ENCODE measurements around the gene BRCA2.

BRCA2 gene

DNA sequence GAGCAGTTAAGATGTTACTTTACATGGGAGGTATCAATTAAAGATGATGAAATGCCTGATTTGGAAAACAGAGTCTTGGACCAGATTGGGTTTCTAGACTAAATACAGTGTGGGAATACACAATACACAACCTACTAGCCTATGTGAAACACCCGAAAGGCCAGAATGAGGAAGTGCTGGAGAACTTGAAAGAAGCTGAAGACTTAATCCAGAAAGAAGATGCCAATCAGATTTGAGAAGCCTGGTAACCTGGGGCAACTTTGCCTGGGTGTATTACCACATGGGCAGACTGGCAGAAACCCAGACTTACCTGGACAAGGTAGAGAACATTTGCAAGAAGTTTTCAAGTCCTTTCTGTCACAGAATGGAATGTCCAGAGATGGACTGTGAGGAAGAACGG, 69.4 kb downstream of the BRCA2 start:
- Histone ChIP-seq H2AFZ (ENCODE audit: low read length, unreplicated experiment) (no peak overlapping the region), H3K4me1 (ENCODE audit: control insufficient read depth, insufficient read depth, low read length, unreplicated experiment) (no peaks in the 10 kb centered on the region), H3K4me3 (ENCODE audit: low read depth, low read length) (no peak overlapping the region), H3K79me2 (ENCODE audit: control insufficient read depth, insufficient read depth, low read length, unreplicated experiment) (no peaks in the 10 kb centered on the region), H3K36me3 (ENCODE audit: insufficient read depth, low read length) (peaks cover 1% of the 10 kb centered on the region; the same call in 1 of the 2 replicates), H3K27me3 (ENCODE audit: insufficient read depth, low read length) (no peaks in the 10 kb centered on the region), H3K27ac (ENCODE audit: low read depth, low read length) (no peak overlapping the region)

DNA sequence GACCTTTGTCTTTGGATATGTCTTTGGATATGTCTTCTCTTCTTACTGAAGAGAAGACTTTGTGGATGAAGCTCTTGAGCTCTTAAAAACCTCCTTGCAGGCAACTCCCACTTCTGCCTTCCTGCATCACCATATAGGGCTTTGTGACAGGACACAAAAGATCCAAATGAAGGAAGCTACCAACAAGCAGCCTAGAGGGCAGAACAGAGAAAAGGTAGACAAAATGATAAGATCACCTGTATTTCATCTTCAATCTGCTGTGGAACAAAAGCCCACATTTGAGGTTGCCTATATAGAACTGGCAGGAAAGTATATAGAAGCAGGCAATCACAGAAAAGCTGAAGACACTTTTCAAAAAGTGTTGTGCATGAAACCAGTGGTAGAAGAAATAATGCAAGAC, 70.1 kb downstream of the BRCA2 start:
- H3K36me3 ChIP-seq (ENCODE audit: insufficient read depth, low read length) = no peaks in the 10 kb centered on the region; the same call in 1 of the 2 replicates
- no peak overlapping the region for H2AFZ ChIP-seq (ENCODE audit: low read length, unreplicated experiment)
- H3K27me3 ChIP-seq (ENCODE audit: insufficient read depth, low read length) = no peaks in the 10 kb centered on the region
- no peaks in the 10 kb centered on the region for H3K4me1 ChIP-seq (ENCODE audit: control insufficient read depth, insufficient read depth, low read length, unreplicated experiment)
- no peak overlapping the region for H3K27ac ChIP-seq (ENCODE audit: low read depth, low read length)
- H3K79me2 ChIP-seq (ENCODE audit: control insufficient read depth, insufficient read depth, low read length, unreplicated experiment) = no peaks in the 10 kb centered on the region
- no peak overlapping the region for H3K4me3 ChIP-seq (ENCODE audit: low read depth, low read length)

DNA sequence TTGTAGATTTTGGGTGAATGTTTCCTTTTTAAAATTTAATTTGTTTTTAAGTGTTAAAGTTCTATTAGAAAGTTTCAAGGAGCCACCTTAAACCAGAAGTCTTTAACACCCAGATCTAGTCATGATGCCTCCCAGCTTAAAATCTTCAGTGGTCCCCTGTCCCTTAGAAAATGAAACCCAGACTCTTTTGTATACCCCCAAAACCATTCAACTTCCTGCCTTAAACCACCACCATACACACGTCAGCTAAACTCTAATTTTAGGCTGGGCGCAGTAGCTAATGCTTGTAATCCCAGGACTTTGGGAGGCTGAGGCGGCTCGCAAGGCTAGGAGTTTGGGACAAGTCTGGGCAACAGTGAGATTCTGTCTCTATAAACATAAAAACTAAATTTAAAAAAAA, 74.7 kb downstream of the BRCA2 start:
- Histone ChIP-seq H3K27me3 (ENCODE audit: insufficient read depth, low read length) (no peaks in the 10 kb centered on the region), H3K36me3 (ENCODE audit: insufficient read depth, low read length) (no peaks in the 10 kb centered on the region), H3K27ac (ENCODE audit: low read depth, low read length) (no peak overlapping the region), H3K79me2 (ENCODE audit: control insufficient read depth, insufficient read depth, low read length, unreplicated experiment) (no peaks in the 10 kb centered on the region), H3K4me3 (ENCODE audit: low read depth, low read length) (no peak overlapping the region), H2AFZ (ENCODE audit: low read length, unreplicated experiment) (no peak overlapping the region), H3K4me1 (ENCODE audit: control insufficient read depth, insufficient read depth, low read length, unreplicated experiment) (no peaks in the 10 kb centered on the region)

DNA sequence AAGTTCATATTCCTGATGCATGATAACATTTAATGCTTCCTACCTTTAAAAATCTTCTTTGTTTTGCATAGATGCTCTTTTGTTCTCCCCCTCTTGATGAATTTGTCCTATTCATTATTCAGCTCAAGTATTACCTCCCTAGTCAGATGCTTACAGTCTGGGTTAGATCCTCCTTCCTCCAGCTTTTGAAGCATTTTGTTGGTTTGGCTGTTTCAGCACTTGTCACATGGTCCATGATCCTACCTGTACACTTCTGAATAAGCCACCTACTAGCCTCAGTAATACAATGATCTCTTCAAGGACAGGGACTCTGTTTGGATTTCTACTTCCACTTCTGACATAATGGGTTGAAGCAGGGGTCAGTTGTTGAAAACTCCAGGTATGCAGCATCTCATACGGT, 75.2 kb downstream of the BRCA2 start:
- Histone ChIP-seq H3K79me2 (ENCODE audit: control insufficient read depth, insufficient read depth, low read length, unreplicated experiment) (no peaks in the 10 kb centered on the region), H3K36me3 (ENCODE audit: insufficient read depth, low read length) (no peaks in the 10 kb centered on the region), H3K27me3 (ENCODE audit: insufficient read depth, low read length) (no peaks in the 10 kb centered on the region), H2AFZ (ENCODE audit: low read length, unreplicated experiment) (no peak overlapping the region), H3K4me3 (ENCODE audit: low read depth, low read length) (no peak overlapping the region), H3K27ac (ENCODE audit: low read depth, low read length) (no peak overlapping the region), H3K4me1 (ENCODE audit: control insufficient read depth, insufficient read depth, low read length, unreplicated experiment) (no peaks in the 10 kb centered on the region)

DNA sequence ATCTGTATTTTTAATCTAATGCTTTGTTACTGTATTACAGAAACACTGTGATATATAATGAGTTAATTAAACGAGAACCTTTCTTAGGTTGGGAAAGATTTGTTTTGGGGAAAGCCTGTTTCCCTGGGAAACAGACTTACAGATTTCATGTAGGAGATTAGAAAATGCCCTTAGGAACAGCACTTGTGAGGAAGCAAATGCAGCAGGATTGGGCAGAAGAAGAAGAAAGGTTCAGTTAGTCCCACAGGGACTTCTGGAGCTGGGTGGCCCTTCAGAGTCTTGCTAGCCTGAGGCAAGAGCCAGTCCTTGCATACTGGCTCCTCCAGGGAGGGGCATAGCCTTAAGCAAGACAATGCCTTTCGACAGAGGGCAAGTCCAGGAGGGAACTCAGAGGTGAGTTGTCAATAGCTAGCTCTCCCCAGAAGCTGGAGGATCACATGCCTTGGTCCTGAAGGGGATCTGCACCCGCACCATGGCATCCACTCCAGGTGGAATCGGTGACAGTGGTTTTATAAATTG, 75.9 kb downstream of the BRCA2 start:
- no peak overlapping the region for H3K4me3 ChIP-seq (ENCODE audit: low read depth, low read length)
- no peak overlapping the region for H3K27ac ChIP-seq (ENCODE audit: low read depth, low read length)
- no peaks in the 10 kb centered on the region for H3K4me1 ChIP-seq (ENCODE audit: control insufficient read depth, insufficient read depth, low read length, unreplicated experiment)
- H3K27me3 ChIP-seq (ENCODE audit: insufficient read depth, low read length) = no peaks in the 10 kb centered on the region
- H3K36me3 ChIP-seq (ENCODE audit: insufficient read depth, low read length) = no peaks in the 10 kb centered on the region
- H2AFZ ChIP-seq (ENCODE audit: low read length, unreplicated experiment) = no peak overlapping the region
- H3K79me2 ChIP-seq (ENCODE audit: control insufficient read depth, insufficient read depth, low read length, unreplicated experiment) = no peaks in the 10 kb centered on the region

DNA sequence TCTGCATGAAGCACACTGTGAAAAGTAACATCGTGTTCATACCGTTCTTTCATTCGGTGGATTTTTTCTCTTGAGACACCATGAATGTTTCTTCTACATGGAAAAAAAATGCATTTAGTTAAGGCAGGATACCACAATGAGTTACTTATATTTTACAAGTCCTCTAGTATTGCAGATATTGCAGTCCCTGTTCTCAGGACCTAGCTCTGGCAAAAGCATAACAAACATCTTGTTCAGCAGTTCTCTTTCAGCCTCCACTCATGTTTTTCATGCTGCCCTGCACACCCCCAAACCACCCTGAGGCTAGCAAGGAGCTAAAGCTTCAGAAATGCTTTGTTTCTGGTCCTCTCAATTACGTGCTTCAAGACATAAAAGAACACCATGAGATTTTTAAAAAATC, 87.8 kb downstream of the BRCA2 start:
- Histone ChIP-seq H2AFZ (ENCODE audit: low read length, unreplicated experiment) (no peak overlapping the region), H3K79me2 (ENCODE audit: control insufficient read depth, insufficient read depth, low read length, unreplicated experiment) (no peaks in the 10 kb centered on the region), H3K4me1 (ENCODE audit: control insufficient read depth, insufficient read depth, low read length, unreplicated experiment) (no peaks in the 10 kb centered on the region), H3K4me3 (ENCODE audit: low read depth, low read length) (no peak overlapping the region), H3K27ac (ENCODE audit: low read depth, low read length) (no peak overlapping the region), H3K36me3 (ENCODE audit: insufficient read depth, low read length) (0 out of 2 replicates have a peak, but pooled peaks cover 4% of the 10 kb centered on the region), H3K27me3 (ENCODE audit: insufficient read depth, low read length) (no peaks in the 10 kb centered on the region)

DNA sequence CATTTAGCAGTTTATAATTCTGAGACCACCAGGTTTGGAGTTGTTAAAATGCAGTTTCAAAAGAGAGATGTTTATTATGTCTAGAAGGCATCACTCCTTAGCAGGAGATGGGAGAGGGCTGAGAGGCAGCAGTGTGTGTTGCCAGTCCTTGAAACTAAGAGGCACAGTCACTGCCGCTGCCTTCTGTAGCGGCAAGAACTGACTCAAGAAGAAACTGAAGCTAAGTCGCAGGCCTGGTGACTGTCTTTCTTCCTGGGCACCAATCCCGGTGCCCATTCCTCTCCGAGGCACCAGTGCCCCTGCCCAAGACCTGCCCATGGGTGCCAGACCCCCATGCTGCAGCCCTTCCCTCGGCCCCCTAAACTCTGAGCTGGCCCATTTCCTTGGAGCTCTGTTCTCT, 92.5 kb downstream of the BRCA2 start:
- Histone ChIP-seq H3K27ac (ENCODE audit: low read depth, low read length) (no peak overlapping the region), H3K79me2 (ENCODE audit: control insufficient read depth, insufficient read depth, low read length, unreplicated experiment) (no peaks in the 10 kb centered on the region), H3K4me3 (ENCODE audit: low read depth, low read length) (no peak overlapping the region), H2AFZ (ENCODE audit: low read length, unreplicated experiment) (no peak overlapping the region), H3K36me3 (ENCODE audit: insufficient read depth, low read length) (no peaks in the 10 kb centered on the region), H3K27me3 (ENCODE audit: insufficient read depth, low read length) (no peaks in the 10 kb centered on the region), H3K4me1 (ENCODE audit: control insufficient read depth, insufficient read depth, low read length, unreplicated experiment) (peaks cover 7% of the 10 kb centered on the region)

DNA sequence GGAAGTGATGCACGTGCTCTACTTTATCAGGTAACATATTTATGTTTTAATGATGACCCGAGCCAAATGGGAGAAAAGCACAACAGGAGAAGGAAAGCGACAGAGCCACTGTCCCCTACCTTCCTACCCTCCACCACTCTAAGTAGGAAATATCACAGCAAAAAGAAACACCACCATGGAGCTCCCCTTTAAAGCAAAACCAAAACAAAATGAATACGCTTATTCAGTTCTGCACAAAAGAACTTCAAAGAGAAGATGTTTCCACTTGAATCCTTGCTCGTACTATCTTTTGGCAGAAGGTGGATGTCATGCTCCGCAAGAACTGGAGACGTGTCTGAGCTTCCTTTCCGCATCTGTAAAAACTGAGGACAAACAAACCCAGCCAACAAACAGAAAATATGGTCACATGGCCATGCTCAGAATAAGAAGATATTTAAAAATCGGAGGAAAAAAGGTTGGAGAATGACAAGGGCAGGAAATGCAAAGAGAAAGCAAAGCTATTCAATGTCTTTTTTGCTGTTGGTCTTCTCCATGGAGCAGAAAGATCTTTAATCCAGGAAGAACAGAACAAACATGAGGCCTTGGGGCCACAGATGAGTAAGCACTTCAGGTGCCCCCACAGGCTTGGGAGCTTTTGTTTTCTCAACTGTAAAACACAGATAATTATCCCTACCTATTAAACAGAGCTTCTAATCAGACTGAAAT, 93.1 kb downstream of the BRCA2 start:
- Histone ChIP-seq H3K27ac (ENCODE audit: low read depth, low read length) (no peak overlapping the region), H3K4me1 (ENCODE audit: control insufficient read depth, insufficient read depth, low read length, unreplicated experiment) (peaks cover 7% of the 10 kb centered on the region), H2AFZ (ENCODE audit: low read length, unreplicated experiment) (no peak overlapping the region)

DNA sequence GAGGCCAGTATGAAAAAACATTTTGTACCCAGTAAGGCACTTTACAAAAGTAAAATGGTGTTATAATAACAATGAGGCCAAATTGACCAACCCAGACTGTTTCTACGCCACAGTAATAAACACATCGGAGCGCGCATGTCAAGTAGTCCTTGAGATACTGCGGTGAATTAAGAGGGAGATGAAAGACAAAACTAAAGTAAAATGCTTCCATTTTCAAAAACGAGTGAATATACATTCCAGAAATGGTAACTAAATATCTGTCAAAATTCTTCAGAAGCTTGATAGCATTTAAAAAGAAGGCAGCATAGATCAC, 93.6 kb downstream of the BRCA2 start:
- Histone ChIP-seq H2AFZ (ENCODE audit: low read length, unreplicated experiment) (no peak overlapping the region), H3K27me3 (ENCODE audit: insufficient read depth, low read length) (no peaks in the 10 kb centered on the region), H3K36me3 (ENCODE audit: insufficient read depth, low read length) (no peaks in the 10 kb centered on the region), H3K79me2 (ENCODE audit: control insufficient read depth, insufficient read depth, low read length, unreplicated experiment) (no peaks in the 10 kb centered on the region), H3K27ac (ENCODE audit: low read depth, low read length) (no peak overlapping the region), H3K4me1 (ENCODE audit: control insufficient read depth, insufficient read depth, low read length, unreplicated experiment) (peaks cover 7% of the 10 kb centered on the region), H3K4me3 (ENCODE audit: low read depth, low read length) (no peak overlapping the region)

More for the DNA sequence above, 93.1 kb downstream of the BRCA2 start:
- H3K4me3 ChIP-seq (ENCODE audit: low read depth, low read length) = no peak overlapping the region
- H3K27me3 ChIP-seq (ENCODE audit: insufficient read depth, low read length) = no peaks in the 10 kb centered on the region
- H3K36me3 ChIP-seq (ENCODE audit: insufficient read depth, low read length) = no peaks in the 10 kb centered on the region
- H3K79me2 ChIP-seq (ENCODE audit: control insufficient read depth, insufficient read depth, low read length, unreplicated experiment) = no peaks in the 10 kb centered on the region

DNA sequence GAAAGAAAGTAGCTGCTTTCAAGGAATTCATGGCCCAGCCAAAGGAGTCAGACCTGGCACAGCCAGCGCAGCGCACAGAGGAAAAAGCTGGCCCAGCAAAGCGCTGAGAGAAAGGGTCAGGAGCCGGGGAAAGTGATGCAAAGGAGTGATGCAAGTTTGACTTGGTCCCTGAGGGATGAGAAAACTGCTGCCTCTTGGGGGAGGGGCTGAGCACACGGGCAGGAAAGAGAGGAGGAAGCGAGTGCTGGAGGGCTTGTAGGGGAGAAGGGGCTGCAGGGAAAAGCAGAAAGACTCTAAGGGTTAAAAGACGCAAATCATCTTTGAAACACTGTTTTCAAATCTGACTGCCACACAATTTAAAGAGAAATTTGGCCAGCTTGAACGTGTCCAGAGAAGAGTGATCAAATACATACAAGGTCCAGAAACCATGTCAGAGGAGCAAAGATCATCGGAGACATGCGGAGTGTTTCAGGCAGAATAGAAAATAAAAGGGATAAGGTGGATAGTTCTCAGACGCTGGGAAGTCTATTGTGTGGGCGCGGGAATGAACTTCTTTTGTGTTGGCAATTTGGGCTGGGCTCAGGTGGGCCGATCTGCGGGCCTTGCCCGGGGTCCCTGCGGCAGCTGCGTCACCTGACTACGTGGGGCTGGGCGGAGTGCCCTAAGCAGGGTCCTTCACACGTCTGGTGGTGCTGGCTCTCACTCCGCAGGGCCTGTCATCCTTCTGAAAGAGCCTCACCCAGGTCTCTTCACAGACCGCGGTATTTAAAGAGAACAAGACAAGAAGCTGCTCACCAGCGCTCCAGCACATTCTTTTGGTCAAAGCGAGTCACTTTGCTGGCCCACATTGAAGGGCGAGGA, 94.5 kb downstream of the BRCA2 start:
- Histone ChIP-seq H3K4me3 (ENCODE audit: low read depth, low read length) (peak overlapping the region; percentile 30), H3K79me2 (ENCODE audit: control insufficient read depth, insufficient read depth, low read length, unreplicated experiment) (no peaks in the 10 kb centered on the region), H2AFZ (ENCODE audit: low read length, unreplicated experiment) (peak overlapping the region; percentile 28), H3K27me3 (ENCODE audit: insufficient read depth, low read length) (no peaks in the 10 kb centered on the region), H3K4me1 (ENCODE audit: control insufficient read depth, insufficient read depth, low read length, unreplicated experiment) (peaks cover 7% of the 10 kb centered on the region), H3K27ac (ENCODE audit: low read depth, low read length) (no peak overlapping the region), H3K36me3 (ENCODE audit: insufficient read depth, low read length) (no peaks in the 10 kb centered on the region)

DNA sequence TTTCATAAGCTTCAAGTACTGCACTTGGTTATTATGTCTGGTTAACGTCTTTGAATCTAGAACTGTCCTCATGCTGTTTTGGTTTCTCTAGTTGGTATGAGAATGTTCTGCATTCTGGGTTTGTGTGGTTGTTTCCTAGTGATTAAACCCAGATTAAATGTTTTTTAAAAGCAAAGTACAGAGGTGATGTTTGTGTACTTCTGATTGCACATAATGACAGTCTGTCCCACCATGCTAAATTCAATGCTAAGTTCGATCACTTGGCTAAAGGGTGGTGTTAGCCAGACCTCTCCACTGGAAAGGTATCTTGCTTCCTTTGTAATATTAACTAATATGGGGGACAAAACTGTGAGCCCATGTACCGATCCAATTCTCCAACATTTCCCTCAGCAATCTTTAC, 98.0 kb downstream of the BRCA2 start:
- no peaks in the 10 kb centered on the region for H3K79me2 ChIP-seq (ENCODE audit: control insufficient read depth, insufficient read depth, low read length, unreplicated experiment)
- peaks cover 7% of the 10 kb centered on the region for H3K4me1 ChIP-seq (ENCODE audit: control insufficient read depth, insufficient read depth, low read length, unreplicated experiment)
- no peak overlapping the region for H2AFZ ChIP-seq (ENCODE audit: low read length, unreplicated experiment)

More for the DNA sequence above, 98.0 kb downstream of the BRCA2 start:
- Histone ChIP-seq H3K27ac (ENCODE audit: low read depth, low read length) (no peak overlapping the region), H3K27me3 (ENCODE audit: insufficient read depth, low read length) (no peaks in the 10 kb centered on the region), H3K4me3 (ENCODE audit: low read depth, low read length) (no peak overlapping the region), H3K36me3 (ENCODE audit: insufficient read depth, low read length) (no peaks in the 10 kb centered on the region)

All from ACC112 (cell line).